Testis (tissue), 3 donors: ENCODE results near the gene ANKRA2. TPM values are rescaled to one million over a fixed set of nuclear protein-coding genes. Genes with fewer than 3 reads are reported as not detected.

Experiments
- DNase-seq: peaks from one replicate; pipeline ENCODE4 v3.0.0-alpha.2; 2019
- H3K27ac ChIP-seq, 2 donors: fragments of 200-600 bp; sonication (generic); one replicate each; pipeline ENCODE4 v1.5.1; 2019
- H3K27me3 ChIP-seq: fragments of 200-600 bp; sonication (generic); one replicate; pipeline ENCODE4 v1.5.1; 2019
- H3K36me3 ChIP-seq: fragments of 200-600 bp; sonication (generic); one replicate; pipeline ENCODE4 v1.5.1; 2017; ENCODE audit warnings: low read depth; ENCODE audit errors: missing control alignments
- H3K4me1 ChIP-seq: fragments of 200-600 bp; sonication (generic); one replicate; pipeline ENCODE4 v1.5.1; 2019
- H3K4me3 ChIP-seq, 2 donors: fragments of 200-600 bp; sonication (generic); one replicate each; pipeline ENCODE4 v1.5.1; 2017 to 2019
- H3K9me3 ChIP-seq: fragments of 200-600 bp; sonication (generic); one replicate; pipeline ENCODE4 v1.5.1; 2017
- CTCF ChIP-seq, 3 experiments: fragments of 450-650 bp in 2 of 3; fragments of 200-600 bp in 1 of 3; sonication (generic) in 1 of 3; IDR thresholded peaks; one replicate each; pipeline ENCODE4 v1.5.1; 2016 to 2019; ENCODE audit warnings: antibody characterized with exemption in 3 of 3, mild to moderate bottlenecking in 2 of 3, moderate library complexity in 1 of 3
- POLR2A ChIP-seq: fragments of 450-650 bp; IDR thresholded peaks from one replicate; pipeline ENCODE4 v1.6.1; 2017; ENCODE audit warnings: antibody characterized with exemption, mild to moderate bottlenecking, moderate library complexity
- WGBS, 2 donors: methylation state at CpG; one replicate each; pipeline ENCODE4 v1.1.5; 2018; 5-methylcytosine and 5-hydroxymethylcytosine counted together
- intact Hi-C: fragments of 100-400 bp; cut with DNase I; formaldehyde crosslinking; loops from one replicate; pipeline ENCODE4 v1.15.1; 2023; ENCODE audit warnings: low total_unique reads
- polyA plus RNA-seq: library from polyadenylated mRNA; stranded (reverse); fragments of 350-450 nt; fragmentation: Illumina TruSeq; extraction: RNeasy Lipid Tissue Mini Kit (QIAGEN cat#74804); gene quantifications from one replicate; pipeline ENCODE4 v1.2.3, GENCODE V29; 2014; ENCODE audit warnings: low read depth, low replicate concordance; ENCODE audit not compliant: insufficient read depth
- total RNA-seq, 2 donors: library from RNA; depleted of rRNA; stranded (reverse); fragments of >200 nt; gene quantifications; one replicate each; pipeline ENCODE4 v1.2.3, GENCODE V29; 2016

ANKRA2 gene
- total and polyA plus RNA-seq, 3 donors from 2014 or later, result 20.3 to 34.7 (median 33.6) TPM

GRCh38 chr5:73564018-73564417, 1.4 kb downstream of the ANKRA2 start:
- TF ChIP-seq CTCF (IDR thresholded peaks at IDR 0.05) (no peak), POLR2A (no peak)
- intact Hi-C loops, result no loop called here
- Histone ChIP-seq H3K27me3 (no peaks in the 10 kb centered on the region), H3K9me3 (no peaks in the 10 kb centered on the region), H3K4me1 (peaks cover 12% of the 10 kb centered on the region), H3K4me3 (peak overlapping the region; percentile 79 to 99), H3K36me3 (no peaks in the 10 kb centered on the region), H3K27ac (peak overlapping the region in 1 of 2 donors; percentile 85)
- no peak for DNase-seq
- 11 to 23% methylated on average over 3 of the region's 3 CpGs for WGBS, 2 donors

DNA sequence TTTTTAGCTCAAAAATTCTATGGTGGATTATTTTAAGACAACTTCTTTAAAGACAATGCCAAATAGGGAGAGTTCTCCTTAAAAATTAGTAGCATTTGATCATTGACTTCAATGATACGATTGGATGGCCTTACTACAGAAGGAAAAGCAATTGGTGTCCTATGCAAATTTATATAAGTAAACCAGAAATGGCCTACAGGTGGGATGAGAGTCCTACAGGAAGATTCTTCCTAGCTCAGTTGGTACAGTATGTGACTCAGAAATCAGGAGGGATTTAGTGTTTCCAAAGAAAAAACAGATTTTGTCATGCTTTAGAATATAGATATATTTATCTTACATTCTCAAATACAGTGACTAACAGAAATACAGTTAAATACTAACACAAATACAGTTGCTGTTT, 6.5 kb downstream of the ANKRA2 start:
- intact Hi-C loops, result no loop called here
- H3K27ac ChIP-seq, result no peak overlapping the region
- TF ChIP-seq CTCF (IDR thresholded peaks at IDR 0.05), result no peak
- H3K4me3 ChIP-seq, result no peak overlapping the region
- no peaks in the 10 kb centered on the region for H3K27me3 ChIP-seq
- no peaks in the 10 kb centered on the region for H3K4me1 ChIP-seq
- 87 to 94% methylated on average over 1 of the region's 1 CpG for WGBS, 2 donors
- H3K36me3 ChIP-seq, result no peaks in the 10 kb centered on the region
- DNase-seq, result no peak
- no peaks in the 10 kb centered on the region for H3K9me3 ChIP-seq

DNA sequence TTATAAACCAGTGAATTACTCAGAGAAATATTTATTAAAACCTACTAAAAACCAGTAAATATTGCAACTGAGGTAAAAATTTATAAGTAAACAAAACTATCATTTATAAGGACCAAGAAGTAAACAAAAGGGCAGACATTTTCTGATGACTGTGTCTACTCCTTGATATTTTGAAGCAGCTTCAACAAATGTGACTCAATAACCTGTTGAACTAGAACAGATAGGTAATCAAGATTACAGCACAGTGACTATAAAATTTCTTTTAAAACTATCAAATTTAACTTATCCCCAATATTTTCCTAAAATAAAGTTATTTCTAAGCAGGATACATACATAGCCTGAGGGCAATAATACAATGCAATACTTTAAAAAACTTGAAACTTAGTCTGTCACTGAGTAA, 12.8 kb downstream of the ANKRA2 start:
- Histone ChIP-seq H3K9me3 (no peaks in the 10 kb centered on the region), H3K4me1 (no peaks in the 10 kb centered on the region), H3K27ac (no peak overlapping the region), H3K27me3 (no peaks in the 10 kb centered on the region), H3K36me3 (no peaks in the 10 kb centered on the region), H3K4me3 (no peak overlapping the region)
- DNase-seq, result no peak
- intact Hi-C loops, result no loop called here
- TF ChIP-seq POLR2A (no peak), CTCF (IDR thresholded peaks at IDR 0.05) (no peak)

GRCh38 chr5:73550016-73550415, 15.4 kb downstream of the ANKRA2 start:
- Histone ChIP-seq H3K36me3 (no peaks in the 10 kb centered on the region), H3K27me3 (no peaks in the 10 kb centered on the region), H3K4me1 (no peaks in the 10 kb centered on the region), H3K27ac (no peak overlapping the region), H3K4me3 (no peak overlapping the region), H3K9me3 (no peaks in the 10 kb centered on the region)
- TF ChIP-seq CTCF (IDR thresholded peaks at IDR 0.05) (no peak), POLR2A (no peak)
- 82 to 86% methylated on average over 1 of the region's 1 CpG for WGBS, 2 donors
- no peak for DNase-seq
- intact Hi-C loops, result no loop called here

DNA sequence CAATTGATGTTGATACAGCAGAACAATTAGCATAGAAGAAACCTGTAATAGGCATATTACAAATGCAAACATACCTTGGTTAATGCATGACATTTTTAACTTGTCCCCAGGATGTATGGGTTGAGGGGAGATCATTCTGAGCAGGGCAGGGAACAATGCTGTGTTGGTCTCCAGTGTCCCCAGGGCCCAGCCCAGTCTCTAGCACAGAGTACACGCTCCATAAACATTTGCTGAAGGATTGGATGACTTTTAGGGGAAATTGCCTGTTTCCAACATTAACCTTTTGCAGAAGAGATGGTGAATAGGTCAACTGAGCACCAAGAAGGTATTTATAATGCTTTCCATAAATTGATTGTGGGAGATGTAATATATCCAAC, 20.0 kb downstream of the ANKRA2 start:
- H3K27me3 ChIP-seq, result no peaks in the 10 kb centered on the region
- no peak for DNase-seq
- WGBS, 2 donors, result 76 to 88% methylated on average over 1 of the region's 1 CpG
- TF ChIP-seq CTCF (IDR thresholded peaks at IDR 0.05) (no peak), POLR2A (no peak)
- no peaks in the 10 kb centered on the region for H3K36me3 ChIP-seq
- no peaks in the 10 kb centered on the region for H3K4me1 ChIP-seq
- no peaks in the 10 kb centered on the region for H3K9me3 ChIP-seq
- intact Hi-C loops, result no loop called here
- no peak overlapping the region for H3K4me3 ChIP-seq
- no peak overlapping the region for H3K27ac ChIP-seq
